ENCODE results near the gene ZNRF4. TPM values are rescaled to one million over a fixed set of nuclear protein-coding genes. Genes with fewer than 3 reads are reported as not detected.

The ZNRF4 gene
- total and polyA plus RNA-seq, 9 of the 15 experiments (the other 6 are each of a cell fraction or from before 2014, with no cell fraction given) = not detected

- TF ChIP-seq TOE1 (IDR thresholded peaks at IDR 0.05; ENCODE audit: borderline replicate concordance) = 0 out of 2 replicates have a peak, but pooled peaks have one; percentile 55
- TF ChIP-seq TOE1 (CRISPR knock-in tag; IDR thresholded peaks at IDR 0.05; ENCODE audit: borderline replicate concordance, low read depth) = no peak
- TF ChIP-seq SRSF9 (IDR thresholded peaks at IDR 0.05; ENCODE audit: borderline replicate concordance, low read depth, low read length) = no peak
- peak; percentile 10 for TF ChIP-seq NFYB (IDR thresholded peaks at IDR 0.05; ENCODE audit: extremely low read depth, insufficient read length)
These were observed 30.8 kb upstream of the ZNRF4 start (continued) for GRCh38 chr19:5424192-5424973.

DNA sequence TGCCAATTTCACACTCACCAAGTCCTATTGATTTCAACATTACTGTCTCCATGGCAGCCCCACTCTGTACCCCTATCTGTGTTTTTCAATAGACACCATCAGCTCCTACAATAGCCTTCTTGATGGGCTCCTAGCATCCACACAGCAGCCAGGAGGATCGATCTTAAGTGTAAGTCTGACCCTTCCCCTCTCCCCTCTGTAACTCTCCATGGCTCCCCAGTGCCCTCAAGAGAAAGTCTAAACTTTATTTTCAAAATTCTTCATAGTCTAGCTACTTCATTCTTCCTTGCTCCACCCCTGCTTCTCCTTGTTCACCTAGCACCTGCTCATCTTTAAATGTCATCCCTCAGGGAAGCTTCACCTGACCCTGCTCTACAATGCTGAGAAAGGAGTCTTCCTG lies 30.0 kb upstream of the ZNRF4 start:
- in situ Hi-C loops (cut with MboI) = no loop called here
- FAIRE-seq (no peak), DNase-seq (ENCODE audit: extremely low read depth in 1 of 4, low spot score in 3 of 4) (no peak), ATAC-seq (no peak)
- no peak overlapping the region for H3K27ac ChIP-seq (ENCODE audit: extremely low read depth, low read depth, low read length)
- ChIA-PET POLR2A (interaction anchor here (1.3 to 1.9 kb wide), 2 partner anchors 9 to 18 kb away, joined by 3 to 5 read pairs; no protein-coding TSS in a partner anchor), CTCF (ENCODE audit: low intra/inter-chr PET ratio) (no interaction called here)
- H3K36me3 ChIP-seq (ENCODE audit: control insufficient read depth, insufficient read depth, low read length) = no peaks in the 10 kb centered on the region
- TF ChIP-seq, protein P1, sequence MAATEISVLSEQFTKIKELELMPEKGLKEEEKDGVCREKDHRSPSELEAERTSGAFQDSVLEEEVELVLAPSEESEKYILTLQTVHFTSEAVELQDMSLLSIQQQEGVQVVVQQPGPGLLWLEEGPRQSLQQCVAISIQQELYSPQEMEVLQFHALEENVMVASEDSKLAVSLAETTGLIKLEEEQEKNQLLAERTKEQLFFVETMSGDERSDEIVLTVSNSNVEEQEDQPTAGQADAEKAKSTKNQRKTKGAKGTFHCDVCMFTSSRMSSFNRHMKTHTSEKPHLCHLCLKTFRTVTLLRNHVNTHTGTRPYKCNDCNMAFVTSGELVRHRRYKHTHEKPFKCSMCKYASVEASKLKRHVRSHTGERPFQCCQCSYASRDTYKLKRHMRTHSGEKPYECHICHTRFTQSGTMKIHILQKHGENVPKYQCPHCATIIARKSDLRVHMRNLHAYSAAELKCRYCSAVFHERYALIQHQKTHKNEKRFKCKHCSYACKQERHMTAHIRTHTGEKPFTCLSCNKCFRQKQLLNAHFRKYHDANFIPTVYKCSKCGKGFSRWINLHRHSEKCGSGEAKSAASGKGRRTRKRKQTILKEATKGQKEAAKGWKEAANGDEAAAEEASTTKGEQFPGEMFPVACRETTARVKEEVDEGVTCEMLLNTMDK (IDR thresholded peaks at IDR 0.05; ENCODE audit: borderline replicate concordance, insufficient read depth, low read depth, low read length, poor library complexity, severe bottlenecking) = no peak
- TF ChIP-seq, protein P2, sequence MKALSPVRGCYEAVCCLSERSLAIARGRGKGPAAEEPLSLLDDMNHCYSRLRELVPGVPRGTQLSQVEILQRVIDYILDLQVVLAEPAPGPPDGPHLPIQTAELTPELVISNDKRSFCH (CRISPR knock-in tag; IDR thresholded peaks at IDR 0.05) = no peak
- TF ChIP-seq, protein P2 (tag; IDR thresholded peaks at IDR 0.05) = no peak
- peak; percentile 56 for TF ChIP-seq RBM25 (IDR thresholded peaks at IDR 0.05; ENCODE audit: low read depth, low read length, severe bottlenecking)
- TF ChIP-seq HDGF (IDR thresholded peaks at IDR 0.05) = no peak
- no peak for TF ChIP-seq NFIC (IDR thresholded peaks at IDR 0.05)
- no peak for TF ChIP-seq SP2 (IDR thresholded peaks at IDR 0.05; ENCODE audit: extremely low read depth, low read depth, low read length, poor library complexity, severe bottlenecking)
- no peaks in the 10 kb centered on the region for H3K79me2 ChIP-seq (ENCODE audit: control insufficient read depth, insufficient read depth, low read length)
- H3K9me1 ChIP-seq (ENCODE audit: control insufficient read depth, insufficient read depth, low read length) = no peaks in the 10 kb centered on the region
- no TSS peak for BruUV-seq (replicated peaks)
- no peak overlapping the region for H3K4me3 ChIP-seq
- H4K20me1 ChIP-seq (replicated peaks; ENCODE audit: control insufficient read depth, insufficient read depth, low read length) = no peaks in the 10 kb centered on the region
- H2AFZ ChIP-seq (ENCODE audit: low read depth, low read length) = no peak overlapping the region
- peaks cover 0 to 2% of the 10 kb centered on the region in 2 experiments; a peak in 2 of 5 replicates for H3K4me1 ChIP-seq (replicated peaks in 1 of 2; ENCODE audit: control insufficient read depth in 2 of 2, insufficient read depth in 2 of 2, low read length in 2 of 2)
- H3K9ac ChIP-seq (ENCODE audit: insufficient read depth in 1 of 2, low read depth in 2 of 2, low read length in 2 of 2) = no peak overlapping the region
- intact Hi-C loops (cut with micrococcal nuclease) = no loop called here
- H3K27me3 ChIP-seq (ENCODE audit: control insufficient read depth in 2 of 2, insufficient read depth in 2 of 2, low read length in 2 of 2) = peaks cover 12 to 19% of the 10 kb centered on the region in 2 experiments; a peak in 4 of 5 replicates
- WGBS (ENCODE audit: insufficient coverage, low coverage, missing lambda C conversion rate) = 0% methylated on average over 1 of the region's 1 CpG
- H3K9me3 ChIP-seq (replicated peaks; ENCODE audit: control insufficient read depth, insufficient read depth, low read depth, low read length) = no peaks in the 10 kb centered on the region
- H3K4me2 ChIP-seq (ENCODE audit: insufficient read depth, low read length) = no peak overlapping the region
